Stomach (tissue), 9 donors: ENCODE results near the gene SETD1B. TPM values are rescaled to one million over a fixed set of nuclear protein-coding genes. Genes with fewer than 3 reads are reported as not detected.
A peak's percentile ranks its signal among the peaks of the same experiment; 100 is the strongest.

Experiments
- DNase-seq, 2 donors: peaks; one replicate each; pipeline versions ENCODE4 v3.0.0 to v3.0.0-alpha.2; 2013 to 2019
- H3K27ac ChIP-seq, 5 donors: fragments of 200-600 bp in 4 of 5; sonication (generic) in 4 of 5; one replicate each; pipeline ENCODE4 v1.5.1; 2013 to 2019; ENCODE audit warnings: mild to moderate bottlenecking in 1 of 5, moderate library complexity in 1 of 5
- H3K27me3 ChIP-seq, 3 donors: fragments of 200-600 bp; sonication (generic); one replicate each; pipeline ENCODE4 v1.5.1; 2017 to 2019; ENCODE audit warnings: mixed run types in 1 of 3
- H3K36me3 ChIP-seq, 4 donors: fragments of 200-600 bp; sonication (generic); 1 replicate in 3 of 4; 2 replicates in 1 of 4; pipeline ENCODE4 v1.5.1; 2016 to 2019
- H3K4me1 ChIP-seq, 4 donors: fragments of 200-600 bp; sonication (generic); one replicate each; pipeline ENCODE4 v1.5.1; 2016 to 2019
- H3K4me3 ChIP-seq, 4 donors: fragments of 200-600 bp; sonication (generic) in 3 of 4; one replicate each; pipeline ENCODE4 v1.5.1; 2016 to 2019; ENCODE audit warnings: mild to moderate bottlenecking in 1 of 4
- H3K9me3 ChIP-seq, 4 donors: fragments of 200-600 bp; sonication (generic); one replicate each; pipeline ENCODE4 v1.5.1; 2016 to 2019
- EP300 ChIP-seq: sonication (generic); formaldehyde crosslinking; IDR thresholded peaks from one replicate; pipeline ENCODE4 v1.6.1; 2017; ENCODE audit warnings: antibody characterized with exemption
- POLR2A ChIP-seq, 4 donors: fragments of 450-650 bp; IDR thresholded peaks; one replicate each; pipeline ENCODE4 v1.6.1; 2016; ENCODE audit warnings: antibody characterized with exemption in 4 of 4, control low read depth in 2 of 4, mild to moderate bottlenecking in 1 of 4, moderate library complexity in 1 of 4
- POLR2AphosphoS5 ChIP-seq, 3 donors: sonication (generic); formaldehyde crosslinking; IDR thresholded peaks; one replicate each; pipeline ENCODE4 v1.6.1; 2016; ENCODE audit warnings: antibody characterized with exemption in 3 of 3
- WGBS, 5 donors: extraction: QIAGEN DNeasy Blood & Tissue Kit in 3 of 5; methylation state at CpG; one replicate each; pipeline versions ENCODE4 v1.1.5 to v1.1.7; 2013 to 2018; 5-methylcytosine and 5-hydroxymethylcytosine counted together
- intact Hi-C: fragments of 100-400 bp; cut with DNase I; formaldehyde crosslinking; loops from one replicate; pipeline ENCODE4 v1.15.1; 2023; ENCODE audit warnings: low total_unique reads
- polyA plus RNA-seq, 3 donors: library from polyadenylated mRNA; stranded (reverse); fragments of 200-250 nt; gene quantifications; one replicate each; pipeline ENCODE4 v1.2.3, GENCODE V29; 2013
- total RNA-seq, 5 donors: library from RNA; depleted of rRNA; stranded (reverse); fragments of >200 nt; gene quantifications; one replicate each; pipeline versions ENCODE4 v1.1.0 to v1.2.3, GENCODE V29; 2014 to 2016
- TF ChIP-seq, protein P1 (sequence below), 7 experiments: fragments of 450-650 bp in 4 of 7; fragments of 200-600 bp in 3 of 7; sonication (generic) in 3 of 7; IDR thresholded peaks; one replicate each; pipeline ENCODE4 v1.5.1; 2016 to 2019; ENCODE audit warnings: antibody characterized with exemption in 7 of 7, control low read depth in 2 of 7, mild to moderate bottlenecking in 1 of 7
- donor health status: healthy with polysubstance abuse.
- donor health status: Bipolar disorder and iron deficiency.
- donor health status: healthy.

SETD1B gene
- total and polyA plus RNA-seq, 8 donors, result 3.2 to 27.5 (median 8.2) TPM

DNA sequence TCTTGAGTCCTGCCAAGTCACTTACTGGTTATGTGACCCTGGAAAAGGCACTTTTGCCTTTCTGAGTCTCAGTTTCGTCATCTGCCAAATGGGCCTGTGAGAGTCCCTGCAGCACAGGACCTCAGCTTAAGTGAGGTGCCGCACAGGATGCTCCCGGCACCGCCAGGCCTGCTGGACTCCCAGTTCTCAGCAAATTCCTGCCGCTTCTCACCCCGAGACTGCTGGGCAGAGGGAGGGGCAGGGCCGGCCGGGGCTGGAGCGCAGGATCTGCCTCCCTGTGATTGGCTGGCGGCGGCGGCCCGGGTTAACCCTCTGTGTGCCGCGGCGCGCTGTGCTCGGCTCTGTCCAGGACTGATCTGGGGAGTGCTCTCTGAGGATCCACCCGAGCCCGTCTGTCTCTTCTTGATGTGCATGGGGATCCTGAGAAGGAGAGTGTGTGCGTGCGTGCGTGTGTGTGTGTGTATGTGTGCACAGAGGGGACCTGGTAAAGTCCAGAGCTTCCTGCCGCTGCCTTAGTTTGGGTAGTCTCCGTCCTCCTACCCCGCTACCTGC lies 8.6 kb downstream of the SETD1B start:
- Histone ChIP-seq H3K27ac (peak overlapping the region; percentile 68 to 84 (median 83)), H3K4me3 (peak overlapping the region; percentile 60 to 75 (median 70)), H3K9me3 (no peaks in the 10 kb centered on the region), H3K4me1 (peaks cover 36 to 70% (median 54%) of the 10 kb centered on the region in 4 donors), H3K36me3 (peaks cover 64 to 84% (median 75%) of the 10 kb centered on the region in 4 donors), H3K27me3 (no peaks in the 10 kb centered on the region)
- no peak for TF ChIP-seq EP300
- TF ChIP-seq POLR2AphosphoS5 (IDR thresholded peaks at IDR 0.05), result peak in 2 of 3 donors; percentile 10 to 48
- TF ChIP-seq, protein P1, sequence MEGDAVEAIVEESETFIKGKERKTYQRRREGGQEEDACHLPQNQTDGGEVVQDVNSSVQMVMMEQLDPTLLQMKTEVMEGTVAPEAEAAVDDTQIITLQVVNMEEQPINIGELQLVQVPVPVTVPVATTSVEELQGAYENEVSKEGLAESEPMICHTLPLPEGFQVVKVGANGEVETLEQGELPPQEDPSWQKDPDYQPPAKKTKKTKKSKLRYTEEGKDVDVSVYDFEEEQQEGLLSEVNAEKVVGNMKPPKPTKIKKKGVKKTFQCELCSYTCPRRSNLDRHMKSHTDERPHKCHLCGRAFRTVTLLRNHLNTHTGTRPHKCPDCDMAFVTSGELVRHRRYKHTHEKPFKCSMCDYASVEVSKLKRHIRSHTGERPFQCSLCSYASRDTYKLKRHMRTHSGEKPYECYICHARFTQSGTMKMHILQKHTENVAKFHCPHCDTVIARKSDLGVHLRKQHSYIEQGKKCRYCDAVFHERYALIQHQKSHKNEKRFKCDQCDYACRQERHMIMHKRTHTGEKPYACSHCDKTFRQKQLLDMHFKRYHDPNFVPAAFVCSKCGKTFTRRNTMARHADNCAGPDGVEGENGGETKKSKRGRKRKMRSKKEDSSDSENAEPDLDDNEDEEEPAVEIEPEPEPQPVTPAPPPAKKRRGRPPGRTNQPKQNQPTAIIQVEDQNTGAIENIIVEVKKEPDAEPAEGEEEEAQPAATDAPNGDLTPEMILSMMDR (IDR thresholded peaks at IDR 0.05), result peak in 2 of 7 experiments; percentile 31 to 59
- no peak for TF ChIP-seq POLR2A (IDR thresholded peaks at IDR 0.05)
- peak; percentile 87 to 92 for DNase-seq
- 6 to 17% (median 10%) methylated on average over 9 to 26 of the region's 26 CpGs for WGBS, 5 donors
- intact Hi-C loops, result loop anchor here (5.0 kb wide), 1 partner anchor 35 kb away; no protein-coding TSS in a partner anchor

DNA sequence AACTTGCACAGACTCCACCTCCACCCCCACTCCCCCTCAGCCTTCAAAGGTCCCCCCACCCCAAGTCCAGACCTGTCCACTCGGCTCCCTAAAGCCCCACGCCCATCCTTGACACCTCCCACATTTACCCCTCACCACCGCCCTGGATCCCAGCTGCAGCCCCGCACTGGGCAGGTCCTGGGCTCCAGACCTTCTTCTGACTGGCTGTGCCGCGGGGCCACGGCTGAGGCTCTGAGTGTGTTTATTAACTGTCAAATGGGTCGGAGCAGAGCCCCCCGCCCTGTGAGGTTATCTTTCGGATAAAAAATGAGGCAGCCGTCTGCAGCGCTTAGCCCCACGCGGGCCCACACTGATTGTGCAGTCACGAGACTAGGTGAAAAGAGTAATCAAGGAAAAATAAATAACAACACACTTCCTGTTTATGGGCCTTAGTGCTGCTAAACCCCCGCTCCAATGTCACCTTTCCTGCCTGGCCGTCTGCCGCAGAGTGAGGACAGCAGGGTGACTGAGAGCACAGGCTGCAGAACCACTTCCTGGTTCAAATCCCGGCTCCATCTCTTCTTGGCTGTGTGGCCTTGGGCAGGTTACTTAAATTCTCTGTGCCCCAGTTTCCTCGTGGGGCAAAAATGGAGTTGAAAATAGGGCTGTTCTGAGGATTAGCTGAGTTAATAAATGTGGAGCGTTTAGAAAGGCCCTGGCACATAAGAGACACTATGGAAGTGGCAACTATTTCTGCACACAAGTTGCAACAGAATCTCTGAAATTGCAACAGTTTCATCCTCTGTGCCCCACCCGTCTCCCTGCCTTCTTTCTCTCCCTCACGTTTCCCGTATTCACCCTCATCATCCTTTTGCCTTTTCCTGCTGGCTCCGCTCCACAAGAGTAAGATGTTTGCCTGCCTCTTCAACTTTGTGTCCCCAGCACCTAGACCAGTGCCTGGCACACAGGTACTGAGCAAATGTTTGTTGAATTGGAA lies 9.4 kb downstream of the SETD1B start:
- TF ChIP-seq POLR2AphosphoS5 (IDR thresholded peaks at IDR 0.05), result no peak
- TF ChIP-seq EP300, result no peak
- no peak for TF ChIP-seq POLR2A (IDR thresholded peaks at IDR 0.05)
- TF ChIP-seq, protein P1 (IDR thresholded peaks at IDR 0.05), result no peak
- H3K9me3 ChIP-seq, result no peaks in the 10 kb centered on the region
- peak overlapping the region; percentile 68 to 84 (median 83) for H3K27ac ChIP-seq
- peak; percentile 64 to 69 for DNase-seq
- peaks cover 36 to 62% (median 46%) of the 10 kb centered on the region in 4 donors for H3K4me1 ChIP-seq
- peak overlapping the region; percentile 60 to 75 (median 70) for H3K4me3 ChIP-seq
- WGBS, 5 donors, result 25 to 36% (median 30%) methylated on average over 23 to 25 of the region's 25 CpGs
- intact Hi-C loops, result loop anchor here (5.0 kb wide), 1 partner anchor 36 kb away; no protein-coding TSS in a partner anchor
- H3K27me3 ChIP-seq, result no peaks in the 10 kb centered on the region
- peaks cover 68 to 84% (median 75%) of the 10 kb centered on the region in 4 donors for H3K36me3 ChIP-seq

DNA sequence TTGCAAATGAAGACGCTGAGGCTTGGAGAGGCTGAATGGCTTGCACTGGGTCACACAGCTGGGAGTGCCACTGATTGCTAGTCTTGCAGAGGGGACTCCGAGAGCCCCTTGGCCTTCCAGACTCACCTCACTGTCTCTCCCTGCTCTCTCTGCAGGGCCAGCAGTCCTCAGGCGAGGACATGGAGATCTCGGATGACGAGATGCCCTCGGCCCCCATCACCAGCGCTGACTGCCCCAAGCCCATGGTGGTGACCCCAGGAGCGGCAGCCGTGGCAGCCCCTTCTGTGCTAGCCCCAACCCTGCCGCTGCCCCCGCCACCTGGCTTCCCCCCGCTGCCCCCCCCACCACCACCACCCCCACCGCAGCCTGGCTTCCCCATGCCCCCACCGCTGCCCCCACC lies 10.1 kb downstream of the SETD1B start:
- intact Hi-C loops, result loop anchor here (5.0 kb wide), 1 partner anchor 37 kb away; no protein-coding TSS in a partner anchor
- Histone ChIP-seq H3K27ac (peak overlapping the region in 1 of 5 donors; percentile 83), H3K4me1 (peaks cover 36 to 59% (median 42%) of the 10 kb centered on the region in 4 donors), H3K9me3 (no peaks in the 10 kb centered on the region), H3K36me3 (peaks cover 64 to 84% (median 75%) of the 10 kb centered on the region in 4 donors), H3K27me3 (no peaks in the 10 kb centered on the region), H3K4me3 (no peak overlapping the region)
- TF ChIP-seq, protein P1 (IDR thresholded peaks at IDR 0.05), result no peak
- TF ChIP-seq EP300, result no peak
- DNase-seq, result no peak
- WGBS, 5 donors, result 78 to 92% (median 90%) methylated on average over 2 to 14 of the region's 14 CpGs

DNA sequence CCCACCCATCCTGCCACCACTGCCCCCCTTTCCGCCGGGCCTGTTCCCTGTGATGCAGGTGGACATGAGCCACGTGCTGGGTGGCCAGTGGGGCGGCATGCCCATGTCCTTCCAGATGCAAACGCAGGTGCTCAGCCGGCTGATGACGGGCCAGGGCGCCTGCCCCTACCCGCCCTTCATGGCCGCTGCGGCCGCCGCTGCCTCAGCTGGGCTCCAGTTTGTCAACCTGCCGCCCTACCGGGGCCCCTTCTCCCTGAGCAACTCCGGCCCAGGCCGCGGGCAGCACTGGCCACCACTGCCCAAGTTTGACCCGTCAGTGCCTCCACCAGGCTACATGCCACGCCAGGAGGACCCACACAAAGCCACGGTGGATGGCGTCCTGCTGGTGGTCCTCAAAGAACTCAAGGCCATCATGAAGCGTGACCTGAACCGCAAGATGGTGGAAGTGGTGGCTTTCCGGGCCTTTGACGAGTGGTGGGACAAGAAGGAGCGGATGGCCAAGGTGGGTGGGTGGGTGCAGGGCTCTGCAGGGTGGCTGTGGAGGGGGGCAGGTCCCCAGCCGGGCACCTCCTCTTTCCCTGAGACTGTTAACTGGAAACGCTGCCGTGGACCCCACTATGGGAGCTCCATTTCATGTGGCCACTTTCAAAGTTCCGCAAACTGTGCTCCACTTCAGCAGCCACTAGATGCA lies 10.8 kb downstream of the SETD1B start:
- H3K4me1 ChIP-seq, result peaks cover 36 to 56% (median 42%) of the 10 kb centered on the region in 4 donors
- H3K36me3 ChIP-seq, result peaks cover 64 to 84% (median 75%) of the 10 kb centered on the region in 4 donors
- intact Hi-C loops, result loop anchor here (5.0 kb wide), 1 partner anchor 37 kb away; no protein-coding TSS in a partner anchor
- TF ChIP-seq, protein P1 (IDR thresholded peaks at IDR 0.05), result no peak
- TF ChIP-seq POLR2A (IDR thresholded peaks at IDR 0.05), result no peak
- TF ChIP-seq EP300, result no peak
- no peak for TF ChIP-seq POLR2AphosphoS5 (IDR thresholded peaks at IDR 0.05)
- H3K4me3 ChIP-seq, result no peak overlapping the region
- H3K9me3 ChIP-seq, result no peaks in the 10 kb centered on the region
- no peaks in the 10 kb centered on the region for H3K27me3 ChIP-seq
- peak in 1 of 2 donors; percentile 6 for DNase-seq
- WGBS, 5 donors, result 92 to 95% (median 93%) methylated on average over 18 to 31 of the region's 31 CpGs
- H3K27ac ChIP-seq, result no peak overlapping the region
